Measurements from ENCODE around the gene SLC8A2.
A peak's percentile ranks its signal among the peaks of the same experiment; 100 is the strongest.

SLC8A2 gene

DNA sequence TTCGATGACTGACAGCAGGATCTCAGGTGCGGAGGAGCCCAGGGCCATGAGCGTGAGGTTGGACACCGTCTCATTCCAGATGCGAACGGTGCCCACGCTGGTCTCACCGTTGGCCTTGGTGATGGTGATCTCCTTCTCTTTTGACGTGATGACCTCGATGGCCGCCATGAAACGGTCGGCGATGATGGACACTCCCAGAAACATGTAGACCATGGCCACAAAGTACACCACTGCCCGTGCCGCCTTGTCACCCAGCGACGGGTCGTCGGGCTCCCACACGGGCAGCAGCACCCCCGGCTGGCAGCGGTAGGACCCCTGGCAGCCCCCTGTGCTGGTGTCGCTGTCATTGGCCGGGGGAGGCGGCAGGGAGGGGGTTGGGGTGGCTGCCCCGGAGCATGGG, 5.7 kb downstream of the SLC8A2 start:
- peaks cover 19% of the 10 kb centered on the region for H3K27me3 Mint-ChIP-seq
- no peaks in the 10 kb centered on the region for H3K36me3 Mint-ChIP-seq
- no peaks in the 10 kb centered on the region for H3K9me3 Mint-ChIP-seq (ENCODE audit: low read depth)
- peaks cover 7% of the 10 kb centered on the region for H3K4me1 Mint-ChIP-seq (ENCODE audit: low read depth)
- no peak overlapping the region for H3K4me3 Mint-ChIP-seq
- no peak overlapping the region for H3K27ac Mint-ChIP-seq

DNA sequence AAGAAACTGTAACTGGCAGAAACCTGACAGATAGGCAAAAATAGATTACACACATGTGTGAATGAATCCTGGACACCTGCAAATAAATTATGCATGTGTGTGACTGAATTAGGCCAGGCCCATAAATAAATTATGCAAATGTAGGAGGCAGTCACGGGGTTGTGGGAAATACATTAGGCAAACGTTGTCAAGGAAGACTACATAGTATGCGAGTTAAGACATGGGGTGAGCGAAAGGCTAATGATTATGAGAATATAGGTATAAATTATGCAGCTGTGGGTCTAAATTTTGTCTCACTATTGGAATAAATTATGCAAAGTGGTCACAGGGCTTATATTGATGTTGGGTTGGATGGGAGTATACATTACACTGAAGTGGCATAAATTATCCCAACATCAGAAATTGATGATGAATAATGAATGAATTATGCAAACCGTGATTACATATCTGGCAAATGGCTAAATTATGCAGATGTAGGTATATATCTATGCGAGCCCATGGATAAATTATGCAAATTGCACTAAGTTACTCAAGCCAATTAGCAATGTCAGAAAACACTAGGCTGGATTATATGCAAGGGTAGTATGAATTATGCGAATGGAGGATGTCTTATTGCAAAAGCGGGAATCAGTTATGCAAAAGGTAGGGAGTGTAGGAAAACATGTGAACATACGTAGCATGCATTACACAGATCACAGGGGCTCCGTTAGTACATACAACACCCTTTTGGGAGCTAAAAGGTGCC, 6.8 kb downstream of the SLC8A2 start:
- Mint-ChIP-seq H3K4me1 (ENCODE audit: low read depth) (no peaks in the 10 kb centered on the region), H3K4me3 (no peak overlapping the region), H3K9me3 (ENCODE audit: low read depth) (no peaks in the 10 kb centered on the region), H3K27me3 (peaks cover 11% of the 10 kb centered on the region), H3K27ac (no peak overlapping the region), H3K36me3 (no peaks in the 10 kb centered on the region)

DNA sequence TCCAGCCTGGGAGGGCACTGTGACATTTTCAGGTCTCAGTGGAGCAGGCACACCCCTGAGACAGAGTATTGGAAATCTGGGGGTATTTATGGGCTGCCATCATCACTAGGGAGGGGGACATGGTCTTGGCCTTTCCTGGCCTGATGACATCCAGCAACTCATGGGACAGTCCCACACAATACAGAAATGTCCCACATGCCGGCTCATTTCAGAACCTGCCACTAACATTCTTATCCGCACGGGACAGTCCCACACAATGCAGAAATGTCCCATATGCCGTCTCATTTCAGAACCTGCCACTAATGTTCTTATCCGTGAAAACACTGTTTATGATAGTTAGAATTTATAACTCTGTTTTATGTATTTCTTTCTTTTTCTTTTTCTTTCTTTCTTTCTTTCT, 9.8 kb downstream of the SLC8A2 start:
- Mint-ChIP-seq H3K27me3 (peaks cover 3% of the 10 kb centered on the region), H3K4me3 (no peak overlapping the region), H3K9me3 (ENCODE audit: low read depth) (no peaks in the 10 kb centered on the region), H3K27ac (no peak overlapping the region), H3K36me3 (no peaks in the 10 kb centered on the region), H3K4me1 (ENCODE audit: low read depth) (peaks cover 2% of the 10 kb centered on the region)

DNA sequence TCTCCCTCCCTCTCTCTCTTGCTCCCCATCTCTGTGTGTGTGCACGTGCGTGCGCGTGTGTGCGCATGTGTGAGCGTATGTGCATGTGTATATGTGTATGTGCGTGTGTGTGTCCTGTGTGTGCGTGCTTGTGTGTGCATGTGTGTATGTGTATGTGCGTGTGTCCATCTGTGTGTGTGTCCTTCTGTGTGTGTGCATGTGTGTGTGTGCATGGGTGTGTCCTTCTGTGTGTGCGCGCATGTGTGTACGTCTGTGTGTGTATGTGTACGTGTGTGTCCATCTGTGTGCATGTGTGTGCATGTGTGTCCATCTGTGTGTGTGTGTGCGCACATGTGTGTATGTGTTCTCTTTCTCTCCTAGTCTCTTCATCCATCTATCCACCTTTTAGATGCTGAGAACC, 12.2 kb downstream of the SLC8A2 start:
- Mint-ChIP-seq H3K4me1 (ENCODE audit: low read depth) (peaks cover 2% of the 10 kb centered on the region), H3K27ac (no peak overlapping the region), H3K27me3 (peaks cover 18% of the 10 kb centered on the region), H3K36me3 (no peaks in the 10 kb centered on the region), H3K4me3 (no peak overlapping the region), H3K9me3 (ENCODE audit: low read depth) (peaks cover 5% of the 10 kb centered on the region)

DNA sequence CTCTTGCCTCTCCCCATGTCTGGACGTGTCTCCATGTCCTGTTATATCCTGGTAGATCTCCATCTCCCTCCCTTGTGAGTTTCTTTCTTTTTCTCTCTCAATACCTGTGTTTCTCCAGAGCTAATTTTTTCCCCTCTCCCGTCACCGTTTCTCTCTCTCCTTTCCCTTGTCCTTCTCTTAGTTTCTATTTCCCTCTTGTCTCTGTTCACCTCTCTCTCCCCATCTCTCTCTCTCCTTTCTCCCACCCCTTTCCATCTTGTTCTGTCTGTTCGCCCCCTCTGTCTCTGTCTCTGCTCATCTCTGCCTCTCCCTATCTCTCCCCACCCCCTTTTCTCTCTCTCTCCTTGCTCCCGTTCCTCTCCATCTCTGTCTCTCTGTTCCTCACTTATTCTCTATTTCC, 13.0 kb downstream of the SLC8A2 start:
- H3K4me1 Mint-ChIP-seq (ENCODE audit: low read depth) = peaks cover 2% of the 10 kb centered on the region
- no peak overlapping the region for H3K27ac Mint-ChIP-seq
- H3K27me3 Mint-ChIP-seq = peaks cover 23% of the 10 kb centered on the region
- peaks cover 5% of the 10 kb centered on the region for H3K9me3 Mint-ChIP-seq (ENCODE audit: low read depth)
- H3K4me3 Mint-ChIP-seq = no peak overlapping the region
- no peaks in the 10 kb centered on the region for H3K36me3 Mint-ChIP-seq

DNA sequence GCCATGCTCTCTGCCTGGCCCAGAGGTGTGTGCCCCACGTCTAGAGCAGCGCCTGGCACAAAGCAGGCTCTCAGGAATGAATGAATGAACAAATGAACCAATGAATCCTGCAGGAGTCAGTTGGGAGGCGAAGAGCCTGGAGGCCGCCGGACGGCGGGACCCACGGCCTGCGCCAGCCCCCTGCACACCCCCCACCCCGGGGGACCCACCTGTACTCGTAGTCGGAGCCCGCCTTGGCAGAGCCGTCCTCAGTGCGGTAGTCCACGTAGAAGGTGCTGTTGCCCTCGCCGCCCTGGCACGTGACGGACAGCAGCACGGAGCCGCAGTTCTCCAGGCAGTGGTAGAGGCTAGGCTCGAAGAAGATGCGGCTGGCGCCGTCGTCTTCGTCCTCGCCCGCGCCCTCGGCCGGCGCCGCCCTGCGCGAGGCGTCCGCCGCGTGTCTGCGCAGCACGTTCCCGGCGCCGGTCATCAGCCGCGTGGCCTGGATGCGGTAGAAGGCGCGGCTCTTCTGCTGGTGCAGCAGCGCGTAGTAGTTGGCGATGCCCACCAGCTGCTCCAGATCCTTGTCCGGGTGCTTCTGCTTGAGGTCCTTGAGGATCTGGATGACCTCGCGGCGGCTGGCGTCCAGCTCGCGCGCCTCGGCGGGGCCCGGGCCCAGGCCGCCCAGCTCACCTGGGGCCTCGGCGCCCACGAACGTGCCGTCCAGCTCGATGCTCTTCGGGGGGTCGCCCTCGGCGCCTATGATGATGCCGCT, 14.8 kb downstream of the SLC8A2 start:
- peaks cover 5% of the 10 kb centered on the region for H3K9me3 Mint-ChIP-seq (ENCODE audit: low read depth)
- no peak overlapping the region for H3K27ac Mint-ChIP-seq
- H3K4me3 Mint-ChIP-seq = no peak overlapping the region
- H3K36me3 Mint-ChIP-seq = no peaks in the 10 kb centered on the region
- peaks cover 2% of the 10 kb centered on the region for H3K4me1 Mint-ChIP-seq (ENCODE audit: low read depth)
- peaks cover 23% of the 10 kb centered on the region for H3K27me3 Mint-ChIP-seq

DNA sequence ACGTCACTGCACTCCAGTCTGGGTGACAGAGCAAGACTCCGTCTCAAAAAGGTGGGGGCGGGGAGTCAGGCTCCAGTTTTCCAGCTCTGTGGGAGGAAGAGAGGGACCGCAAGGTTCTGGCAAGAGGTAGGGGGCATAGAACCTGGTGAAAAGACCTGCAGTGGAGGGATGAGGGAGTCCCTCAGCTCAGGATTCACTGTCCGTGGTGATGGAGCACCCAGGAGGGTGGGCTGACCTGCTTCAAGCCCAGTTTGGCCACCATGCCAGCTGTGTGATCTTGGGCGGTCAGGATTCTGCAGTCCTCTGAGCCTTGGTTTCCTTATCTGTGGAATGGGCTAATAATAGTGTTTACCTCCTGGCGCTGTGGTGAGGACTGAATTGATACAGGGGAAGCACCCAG, 21.2 kb downstream of the SLC8A2 start:
- H3K4me1 Mint-ChIP-seq (ENCODE audit: low read depth) = peaks cover 22% of the 10 kb centered on the region
- H3K27me3 Mint-ChIP-seq = peaks cover 20% of the 10 kb centered on the region
- no peak overlapping the region for H3K4me3 Mint-ChIP-seq
- no peak overlapping the region for H3K27ac Mint-ChIP-seq
- H3K9me3 Mint-ChIP-seq (ENCODE audit: low read depth) = peaks cover 3% of the 10 kb centered on the region
- H3K36me3 Mint-ChIP-seq = no peaks in the 10 kb centered on the region

DNA sequence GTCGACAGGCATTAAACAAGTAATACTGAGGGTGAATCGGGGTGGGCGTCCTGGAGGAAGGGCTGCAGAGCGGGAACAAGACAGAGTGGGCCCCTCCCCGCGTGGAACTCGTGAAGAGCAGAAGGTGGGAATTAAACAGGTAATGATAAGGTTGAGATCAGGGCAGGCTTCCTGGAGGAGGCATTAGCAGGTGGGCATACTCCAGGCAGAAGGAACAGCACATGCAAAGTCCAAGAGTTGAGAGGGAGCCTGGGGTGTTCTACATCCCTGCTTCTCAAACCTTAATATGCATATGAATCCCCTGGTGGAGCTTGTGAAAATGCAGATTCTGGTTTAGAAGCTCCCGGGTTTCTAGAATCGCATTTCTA, 23.3 kb downstream of the SLC8A2 start:
- Mint-ChIP-seq H3K27me3 (peaks cover 23% of the 10 kb centered on the region), H3K4me3 (peak overlapping the region; percentile 23), H3K9me3 (ENCODE audit: low read depth) (no peaks in the 10 kb centered on the region), H3K27ac (no peak overlapping the region), H3K4me1 (ENCODE audit: low read depth) (peaks cover 42% of the 10 kb centered on the region), H3K36me3 (no peaks in the 10 kb centered on the region)

DNA sequence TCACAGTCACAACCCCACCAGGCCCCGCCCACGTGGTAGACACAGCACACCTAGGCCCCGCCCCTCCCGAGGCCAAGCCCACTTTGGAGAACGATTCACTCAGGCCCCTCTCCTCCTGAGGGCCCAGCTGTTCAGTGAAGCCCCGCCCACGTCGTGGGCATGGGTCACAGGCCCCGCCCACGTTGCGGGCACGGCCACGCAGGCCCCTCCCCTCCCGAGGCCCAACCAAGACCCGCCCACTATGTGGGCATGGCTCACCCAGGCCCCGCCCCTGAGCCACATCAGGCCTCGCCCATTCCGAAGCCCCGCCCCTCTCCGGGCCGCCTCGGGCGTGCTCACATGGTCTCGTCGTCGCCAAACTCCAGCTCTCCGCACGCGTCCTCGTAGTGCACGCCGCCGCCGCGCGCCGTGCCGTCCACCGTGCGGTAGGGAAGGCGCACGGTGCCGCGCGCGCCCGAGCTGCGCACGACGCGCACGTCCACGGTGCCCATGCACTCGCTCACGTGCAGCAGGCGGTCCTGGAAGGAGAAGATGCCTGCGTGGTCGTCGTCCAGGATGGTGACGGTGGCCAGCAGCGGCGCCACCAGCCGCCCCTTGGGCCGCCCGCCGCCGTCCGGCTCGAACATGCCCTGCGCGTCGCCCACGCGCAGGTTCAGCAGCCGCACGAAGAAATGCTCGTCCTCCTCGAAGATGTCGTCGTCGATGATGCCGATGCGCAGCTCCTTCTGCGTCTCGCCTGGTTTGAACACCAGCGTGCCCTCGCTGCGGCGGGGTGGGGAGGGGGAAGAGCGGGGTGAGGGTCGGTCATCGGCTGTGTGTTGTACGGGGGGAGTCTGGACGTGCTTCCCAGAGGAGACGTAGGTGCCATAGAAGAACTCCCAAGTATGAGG, 24.0 kb downstream of the SLC8A2 start:
- no peaks in the 10 kb centered on the region for H3K36me3 Mint-ChIP-seq
- no peak overlapping the region for H3K27ac Mint-ChIP-seq
- peaks cover 28% of the 10 kb centered on the region for H3K27me3 Mint-ChIP-seq
- H3K4me1 Mint-ChIP-seq (ENCODE audit: low read depth) = peaks cover 44% of the 10 kb centered on the region
- H3K4me3 Mint-ChIP-seq = peak overlapping the region; percentile 60
- no peaks in the 10 kb centered on the region for H3K9me3 Mint-ChIP-seq (ENCODE audit: low read depth)

DNA sequence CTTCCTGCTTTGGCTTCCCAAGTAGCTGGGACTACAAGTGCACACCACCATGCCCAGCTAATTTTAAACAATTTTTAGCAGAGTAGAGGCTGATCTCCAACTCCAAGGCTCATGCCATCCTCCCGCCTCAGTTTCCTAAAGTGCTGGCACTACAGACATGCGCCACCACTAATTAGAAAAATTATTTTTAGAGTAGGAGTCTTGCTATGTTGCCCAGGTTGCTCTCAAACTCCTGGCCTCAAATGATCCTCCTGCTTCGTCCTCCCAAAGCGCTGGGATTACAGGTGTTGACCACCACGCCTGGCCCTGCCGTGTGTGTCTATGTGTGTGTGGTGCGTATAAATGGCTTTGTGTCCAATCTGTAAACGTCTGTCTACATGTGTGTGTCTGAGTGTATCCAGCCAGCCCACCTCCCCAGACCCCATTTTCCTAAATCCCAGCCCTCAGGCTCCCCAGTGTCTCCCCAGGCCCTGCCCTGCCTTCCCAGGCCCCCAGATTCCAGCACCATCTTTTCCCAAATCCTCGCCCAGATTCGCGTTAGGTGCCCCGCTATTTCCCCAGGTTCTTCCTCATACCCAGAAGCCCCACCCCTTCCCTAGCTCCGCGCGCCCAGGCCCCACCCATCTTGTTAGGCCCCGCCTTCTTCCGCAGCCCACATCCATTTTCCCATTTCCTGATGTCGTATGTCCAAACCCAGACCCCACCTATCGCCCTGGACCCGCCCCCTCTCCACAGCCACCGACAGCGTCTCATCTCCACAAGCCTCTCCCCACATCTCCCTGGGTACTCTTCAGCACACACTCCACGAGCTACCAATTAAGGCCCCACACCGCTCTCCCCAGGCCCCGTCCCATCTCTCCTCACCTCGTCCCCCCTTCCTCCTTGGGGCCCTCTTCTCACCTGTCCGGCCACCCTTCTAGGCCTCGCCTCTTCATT, 24.9 kb downstream of the SLC8A2 start:
- Mint-ChIP-seq H3K4me3 (peak overlapping the region; percentile 73), H3K36me3 (no peaks in the 10 kb centered on the region), H3K9me3 (ENCODE audit: low read depth) (no peaks in the 10 kb centered on the region), H3K4me1 (ENCODE audit: low read depth) (peaks cover 44% of the 10 kb centered on the region), H3K27me3 (peaks cover 33% of the 10 kb centered on the region), H3K27ac (no peak overlapping the region)

DNA sequence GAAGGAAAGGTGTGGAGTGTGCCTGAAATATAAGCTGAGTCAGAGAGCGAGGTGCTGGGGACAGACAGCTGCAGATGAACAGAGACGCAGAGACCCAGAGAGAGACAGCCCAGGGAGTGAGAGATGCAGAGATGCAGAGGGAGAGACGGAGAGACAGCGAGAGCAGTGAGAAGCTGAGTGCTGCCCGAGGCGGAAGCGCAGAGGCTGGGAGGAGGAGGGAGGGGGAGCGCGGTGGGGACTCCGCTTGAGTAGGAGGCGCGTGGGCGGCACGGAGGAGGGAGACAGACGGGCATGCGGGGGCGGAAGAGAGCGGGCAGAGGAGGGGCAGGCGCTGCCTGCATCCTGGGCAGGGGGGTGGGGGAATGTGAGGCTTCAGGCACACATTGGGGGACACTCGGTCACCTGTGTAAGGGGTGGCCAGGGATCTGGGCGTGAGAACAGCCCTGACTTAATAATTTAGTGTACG, 25.7 kb downstream of the SLC8A2 start:
- H3K27ac Mint-ChIP-seq = no peak overlapping the region
- H3K9me3 Mint-ChIP-seq (ENCODE audit: low read depth) = no peaks in the 10 kb centered on the region
- no peaks in the 10 kb centered on the region for H3K36me3 Mint-ChIP-seq
- peak overlapping the region; percentile 73 for H3K4me3 Mint-ChIP-seq
- peaks cover 37% of the 10 kb centered on the region for H3K27me3 Mint-ChIP-seq
- H3K4me1 Mint-ChIP-seq (ENCODE audit: low read depth) = peaks cover 44% of the 10 kb centered on the region

DNA sequence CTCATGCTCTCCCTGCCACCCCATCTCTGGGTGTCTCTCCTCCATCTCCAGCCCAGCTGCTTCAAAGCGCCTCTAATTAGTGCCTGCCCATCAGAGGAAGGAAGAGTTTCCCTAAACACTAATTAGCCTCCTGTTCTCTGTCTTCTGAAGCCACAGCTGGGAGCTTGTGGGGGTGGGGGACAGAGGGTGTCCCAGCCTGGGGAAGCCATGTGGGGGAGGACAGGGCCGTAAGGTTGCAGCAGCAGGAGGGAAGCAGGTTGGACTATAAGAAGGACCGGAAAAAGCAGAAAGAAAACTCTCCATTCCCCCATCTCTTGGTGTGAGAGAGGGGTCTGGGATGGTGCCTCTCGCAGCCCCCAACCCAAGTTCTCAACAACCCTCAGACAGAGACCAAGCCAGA, 26.2 kb downstream of the SLC8A2 start:
- Mint-ChIP-seq H3K27ac (peak overlapping the region; percentile 1), H3K36me3 (no peaks in the 10 kb centered on the region), H3K27me3 (peaks cover 37% of the 10 kb centered on the region), H3K4me3 (peak overlapping the region; percentile 73), H3K9me3 (ENCODE audit: low read depth) (no peaks in the 10 kb centered on the region), H3K4me1 (ENCODE audit: low read depth) (peaks cover 44% of the 10 kb centered on the region)

DNA sequence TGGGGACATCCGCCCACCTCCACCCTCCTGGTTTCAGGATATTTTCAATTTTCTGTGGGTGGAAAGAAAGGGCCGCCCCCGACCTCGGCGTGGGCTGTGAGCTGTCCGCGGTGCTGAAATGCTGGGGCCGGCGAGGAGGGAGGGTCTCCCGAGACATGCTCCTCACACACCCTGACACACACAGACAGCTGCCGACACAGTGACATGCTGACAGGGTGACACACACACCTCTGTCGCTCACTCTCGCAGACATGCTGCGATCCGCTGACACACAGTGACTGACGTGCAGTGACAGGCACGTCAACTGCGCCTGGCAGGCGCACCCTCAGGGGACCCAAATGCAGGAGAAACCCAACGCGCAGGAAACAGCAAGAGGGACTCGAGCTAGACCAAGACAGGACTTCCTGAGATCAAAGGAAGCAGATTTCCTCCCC, 27.3 kb downstream of the SLC8A2 start:
- peaks cover 44% of the 10 kb centered on the region for H3K4me1 Mint-ChIP-seq (ENCODE audit: low read depth)
- H3K27me3 Mint-ChIP-seq = peaks cover 40% of the 10 kb centered on the region
- peak overlapping the region; percentile 0 for H3K27ac Mint-ChIP-seq
- H3K4me3 Mint-ChIP-seq = peak overlapping the region; percentile 75
- no peaks in the 10 kb centered on the region for H3K9me3 Mint-ChIP-seq (ENCODE audit: low read depth)
- H3K36me3 Mint-ChIP-seq = no peaks in the 10 kb centered on the region

DNA sequence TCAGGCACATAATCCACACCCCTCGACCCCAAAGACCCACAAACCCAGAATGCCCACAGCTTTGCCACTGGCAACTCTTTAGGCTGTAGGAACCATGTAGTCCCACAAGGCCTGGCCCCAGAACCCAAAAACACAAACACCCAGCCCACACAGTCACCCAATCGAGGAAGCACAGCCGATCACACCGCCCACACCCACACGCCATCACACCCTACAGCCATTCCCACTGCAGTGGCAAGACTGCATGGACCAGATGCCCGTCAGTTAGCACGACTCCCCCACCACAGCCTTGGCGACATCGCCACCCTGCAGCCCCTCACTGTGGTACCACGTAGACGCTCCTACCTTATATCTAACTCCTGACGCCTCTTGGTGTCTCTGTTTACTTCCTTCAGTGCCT, 28.4 kb downstream of the SLC8A2 start:
- Mint-ChIP-seq H3K27ac (no peak overlapping the region), H3K9me3 (ENCODE audit: low read depth) (no peaks in the 10 kb centered on the region), H3K4me3 (no peak overlapping the region), H3K36me3 (no peaks in the 10 kb centered on the region), H3K27me3 (peaks cover 44% of the 10 kb centered on the region), H3K4me1 (ENCODE audit: low read depth) (peaks cover 44% of the 10 kb centered on the region)
